DMS 273 treated with DMSO at 0.1 percent for 48 hours (cell line): ENCODE measurements around the gene WDR48.

Experiments used
- DNase-seq: peaks from one replicate; lab custom pipeline; 2025; lab: John Stamatoyannopoulos, UW

WDR48 gene

GRCh38 chr3:39124876-39125840 is 73.3 kb downstream of the WDR48 start:
- no peak for DNase-seq

- DNase-seq = no peak
Measured at GRCh38 chr3:39125841-39126500, 74.2 kb downstream of the WDR48 start.

GRCh38 chr3:39126532-39127071 is 74.8 kb downstream of the WDR48 start:
- no peak for DNase-seq

GRCh38 chr3:39127269-39127907 is 75.6 kb downstream of the WDR48 start:
- no peak for DNase-seq

- no peak for DNase-seq
Measured at GRCh38 chr3:39127908-39128304, 76.1 kb downstream of the WDR48 start.

- no peak for DNase-seq
Measured at GRCh38 chr3:39128951-39129350, 77.1 kb downstream of the WDR48 start.

- DNase-seq = no peak
Measured at GRCh38 chr3:39130026-39130425, 78.2 kb downstream of the WDR48 start.

- no peak for DNase-seq
Measured at GRCh38 chr3:39130693-39131265, 79.0 kb downstream of the WDR48 start.

- no peak for DNase-seq
Measured at GRCh38 chr3:39132096-39133092, 80.6 kb downstream of the WDR48 start.

GRCh38 chr3:39133093-39133490 is 81.3 kb downstream of the WDR48 start:
- DNase-seq = no peak

GRCh38 chr3:39133822-39134221 is 82.0 kb downstream of the WDR48 start:
- DNase-seq = no peak

GRCh38 chr3:39134305-39134704 is 82.5 kb downstream of the WDR48 start:
- no peak for DNase-seq

- no peak for DNase-seq
Measured at GRCh38 chr3:39135170-39135805, 83.5 kb downstream of the WDR48 start.

- no peak for DNase-seq
Measured at GRCh38 chr3:39136533-39137434, 85.0 kb downstream of the WDR48 start.

- DNase-seq = no peak
Measured at GRCh38 chr3:39137435-39137936, 85.7 kb downstream of the WDR48 start.

GRCh38 chr3:39137991-39138803 is 86.4 kb downstream of the WDR48 start:
- no peak for DNase-seq

- no peak for DNase-seq
Measured at GRCh38 chr3:39138804-39139415, 87.1 kb downstream of the WDR48 start.

GRCh38 chr3:39139442-39139841 is 87.6 kb downstream of the WDR48 start:
- no peak for DNase-seq
